HepG2 (cell line): ENCODE measurements around the gene VCP. TPM values are rescaled to one million over a fixed set of nuclear protein-coding genes. Genes with fewer than 3 reads are reported as not detected.

ENCODE experiments used
- ARHGAP35 ChIP-seq: sonication (generic); formaldehyde crosslinking; IDR thresholded peaks from 2 replicates; pipeline ENCODE4 v1.9.0; 2022; ENCODE audit warnings: mild to moderate bottlenecking, inconsistent platforms, moderate library complexity, missing genetic modification reagents, borderline replicate concordance
- BCL3 ChIP-seq: sonication (generic); formaldehyde crosslinking; IDR thresholded peaks from 2 replicates; pipeline ENCODE4 v1.5.1; 2020; ENCODE audit warnings: mild to moderate bottlenecking, missing genetic modification reagents, moderate library complexity
- CHD4 ChIP-seq: fragments of 200-600 bp; sonication (generic); IDR thresholded peaks from 2 replicates; pipeline ENCODE4 v1.7.0; 2017; ENCODE audit warnings: mild to moderate bottlenecking, low read length, borderline replicate concordance
- DNMT3B ChIP-seq: conservative IDR thresholded peaks from 2 replicates; pipeline ENCODE4 v1.6.1; 2016; ENCODE audit warnings: missing biosample characterization, control low read depth
- EZH2 ChIP-seq: conservative IDR thresholded peaks from 2 replicates; pipeline ENCODE4 v1.6.1; 2012; ENCODE audit warnings: mild to moderate bottlenecking, low read depth, low read length, moderate library complexity
- FIP1L1 ChIP-seq: fragments of 200-400 bp; formaldehyde crosslinking; IDR thresholded peaks from 2 replicates; pipeline ENCODE4 v1.6.1; 2018; ENCODE audit warnings: low read depth, mild to moderate bottlenecking, low read length, moderate library complexity, borderline replicate concordance; ENCODE audit not compliant: insufficient read depth
- FLYWCH1 ChIP-seq: sonication (generic); formaldehyde crosslinking; IDR thresholded peaks from 2 replicates; pipeline ENCODE4 v1.8.1; 2023; ENCODE audit warnings: mild to moderate bottlenecking, missing genetic modification reagents
- GATA4 ChIP-seq: sonication (generic); IDR thresholded peaks from 2 replicates; pipeline ENCODE4 v1.6.1; 2016; ENCODE audit warnings: antibody characterized with exemption, low read depth, borderline replicate concordance
- GZF1 ChIP-seq: sonication (generic); formaldehyde crosslinking; IDR thresholded peaks from 2 replicates; pipeline ENCODE4 v1.5.1; 2020; ENCODE audit warnings: mild to moderate bottlenecking, missing genetic modification reagents
- KLF13 ChIP-seq: sonication (generic); formaldehyde crosslinking; IDR thresholded peaks from 2 replicates; pipeline ENCODE4 v1.4.0; 2020; ENCODE audit warnings: mild to moderate bottlenecking, missing genetic modification reagents
- MTA1 ChIP-seq: sonication (generic); formaldehyde crosslinking; IDR thresholded peaks from 2 replicates; pipeline ENCODE4 v1.4.0; 2020; ENCODE audit warnings: missing genetic modification reagents, mild to moderate bottlenecking, borderline replicate concordance
- MYC ChIP-seq: sonication (generic); formaldehyde crosslinking; IDR thresholded peaks from 2 replicates; pipeline ENCODE4 v1.9.0; 2021; ENCODE audit warnings: missing genetic modification reagents, borderline replicate concordance
- NRL ChIP-seq: sonication (generic); formaldehyde crosslinking; IDR thresholded peaks from 2 replicates; pipeline ENCODE4 v1.5.0; 2020; ENCODE audit warnings: missing genetic modification reagents, mild to moderate bottlenecking, moderate library complexity, borderline replicate concordance
- PAF1 ChIP-seq: IDR thresholded peaks from 2 replicates; pipeline ENCODE4 v1.6.1; 2016; ENCODE audit warnings: missing genetic modification reagents, missing compliant biosample characterization
- SNAPC2 ChIP-seq: sonication (generic); formaldehyde crosslinking; IDR thresholded peaks from 2 replicates; pipeline ENCODE4 v1.8.1; 2022; ENCODE audit warnings: mild to moderate bottlenecking, missing genetic modification reagents
- SOX5 ChIP-seq: IDR thresholded peaks from 2 replicates; pipeline ENCODE4 v1.6.1; 2016; ENCODE audit warnings: borderline replicate concordance
- TEAD3 ChIP-seq: optimal IDR thresholded peaks from 2 replicates; pipeline ENCODE3; 2016; ENCODE audit warnings: borderline replicate concordance
- TSC22D2 ChIP-seq: sonication (generic); formaldehyde crosslinking; IDR thresholded peaks from 2 replicates; pipeline ENCODE4 v1.5.1; 2020; ENCODE audit warnings: missing genetic modification reagents, mild to moderate bottlenecking, borderline replicate concordance
- ZBTB20 ChIP-seq: sonication (generic); formaldehyde crosslinking; IDR thresholded peaks from 2 replicates; pipeline ENCODE4 v1.8.1; 2023; ENCODE audit warnings: missing genetic modification reagents, low read depth, mild to moderate bottlenecking, borderline replicate concordance
- ZC3H13 ChIP-seq: sonication (generic); formaldehyde crosslinking; IDR thresholded peaks from 2 replicates; pipeline ENCODE4 v1.8.1; 2023; ENCODE audit warnings: mild to moderate bottlenecking, missing genetic modification reagents, moderate library complexity
- ZNF121 ChIP-seq: sonication (generic); formaldehyde crosslinking; IDR thresholded peaks from 2 replicates; pipeline ENCODE4 v1.5.0; 2020; ENCODE audit warnings: mild to moderate bottlenecking, missing genetic modification reagents
- ZNF180 ChIP-seq: sonication (generic); formaldehyde crosslinking; IDR thresholded peaks from 2 replicates; pipeline ENCODE4 v1.4.0; 2020; ENCODE audit warnings: low read depth, missing genetic modification reagents, borderline replicate concordance
- ZNF20 ChIP-seq: sonication (generic); formaldehyde crosslinking; IDR thresholded peaks from 2 replicates; pipeline ENCODE4 v1.4.0; 2020; ENCODE audit warnings: mild to moderate bottlenecking, moderate library complexity, missing genetic modification reagents
- ZNF234 ChIP-seq: sonication (generic); formaldehyde crosslinking; conservative IDR thresholded peaks from 2 replicates; pipeline ENCODE4 v1.5.1; 2020; ENCODE audit warnings: mild to moderate bottlenecking, missing genetic modification reagents
- ZNF326 ChIP-seq: sonication (generic); formaldehyde crosslinking; IDR thresholded peaks from 2 replicates; pipeline ENCODE4 v1.4.0; 2020; ENCODE audit warnings: missing genetic modification reagents, borderline replicate concordance
- ZNF331 ChIP-seq: sonication (generic); formaldehyde crosslinking; IDR thresholded peaks from 2 replicates; pipeline ENCODE4 v1.4.0; 2020; ENCODE audit warnings: missing genetic modification reagents
- ZNF430 ChIP-seq: sonication (generic); formaldehyde crosslinking; IDR thresholded peaks from 2 replicates; pipeline ENCODE4 v1.9.0; 2021; ENCODE audit warnings: mild to moderate bottlenecking, missing genetic modification reagents
- ZNF441 ChIP-seq: sonication (generic); formaldehyde crosslinking; IDR thresholded peaks from 2 replicates; pipeline ENCODE4 v1.7.0; 2021; ENCODE audit warnings: missing genetic modification reagents, borderline replicate concordance
- ZNF607 ChIP-seq: sonication (generic); formaldehyde crosslinking; IDR thresholded peaks from 2 replicates; pipeline ENCODE4 v1.5.1; 2020; ENCODE audit warnings: missing genetic modification reagents, mild to moderate bottlenecking, borderline replicate concordance
- ZNF740 ChIP-seq: sonication (generic); formaldehyde crosslinking; IDR thresholded peaks from 2 replicates; pipeline ENCODE4 v1.4.0; 2020; ENCODE audit warnings: missing genetic modification reagents
- ZSCAN30 ChIP-seq: sonication (generic); formaldehyde crosslinking; IDR thresholded peaks from 2 replicates; pipeline ENCODE4 v1.5.0; 2020; ENCODE audit warnings: mild to moderate bottlenecking, missing genetic modification reagents
- polyA plus RNA-seq, 8 experiments: library from polyadenylated mRNA; depleted of rRNA in 3 of 8; stranded (reverse) in 7 of 8; unstranded in 1 of 8; fragments of >200 nt; fragmentation: Illumina TruSeq in 4 of 8; extraction: Trizol in 4 of 8; gene quantifications; 2 replicates each; pipeline versions ENCODE4 v1.2.1 to v1.2.3, GENCODE V29; 2011 to 2016; ENCODE audit warnings: low read depth in 4 of 8, missing spikeins in 1 of 8, mixed read lengths in 1 of 8; ENCODE audit not compliant: insufficient read depth in 1 of 8
- total RNA-seq, 5 experiments: library from RNA; depleted of rRNA; stranded (reverse); fragments of >200 nt; fragmentation: Illumina TruSeq; extraction: Trizol; gene quantifications; 2 replicates each; pipeline ENCODE4 v1.2.3, GENCODE V29; 2016; ENCODE audit warnings: low read depth in 1 of 5

VCP gene
- total and polyA plus RNA-seq, 2 of the 13 experiments (the other 11 are each of a cell fraction or from before 2014, with no cell fraction given), result 143 to 391 TPM

DNA sequence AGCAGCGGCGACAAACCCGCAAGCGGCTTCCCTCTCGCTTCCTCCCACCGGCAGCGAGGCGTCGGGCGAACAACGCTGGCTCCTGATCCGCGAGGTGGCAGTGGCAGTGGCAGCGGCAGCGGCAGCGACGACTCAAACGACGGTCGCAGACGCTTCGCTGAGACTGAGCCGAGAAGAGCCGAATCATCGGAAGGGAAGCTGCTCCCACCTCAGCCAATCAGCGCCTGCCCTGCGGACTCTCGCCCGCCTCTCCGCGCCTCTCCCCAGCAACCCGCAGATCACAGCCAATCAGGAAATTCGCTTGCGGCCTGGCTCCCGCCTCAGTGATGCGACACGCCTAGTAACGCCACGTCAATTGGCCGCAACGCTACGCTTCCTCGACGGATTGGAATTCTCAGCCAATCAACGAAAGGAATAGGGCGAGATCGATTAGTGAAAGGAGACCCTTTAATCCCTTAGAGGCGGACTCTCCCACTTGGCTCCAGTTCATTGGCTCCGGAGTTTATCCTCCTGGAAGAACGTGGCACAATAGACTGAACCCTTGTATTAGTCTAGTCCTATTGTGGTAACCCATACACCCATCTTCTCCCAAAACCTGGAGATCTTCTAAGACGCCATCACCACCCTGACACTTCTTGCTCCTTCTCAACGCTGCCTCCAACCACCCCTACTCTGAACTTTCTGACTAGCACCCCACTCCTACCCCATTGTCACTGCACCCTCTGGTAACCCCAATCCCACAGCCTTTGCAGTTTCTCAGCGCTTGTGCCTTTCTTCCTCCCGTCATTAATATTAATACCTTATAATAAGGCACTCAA is at the start of gene VCP (continued):
- TF ChIP-seq MYC (CRISPR knock-in tag), result 0 out of 2 replicates have a peak, but pooled peaks have one; percentile 2
- TF ChIP-seq PAF1 (CRISPR knock-in tag), result no peak
- peak; percentile 73; the same call in 1 of the 2 replicates for TF ChIP-seq DNMT3B
- TF ChIP-seq CHD4, result no peak
- no peak for TF ChIP-seq EZH2
- no peak for TF ChIP-seq FLYWCH1
- TF ChIP-seq ZNF326 (CRISPR knock-in tag), result no peak
- 0 out of 2 replicates have a peak, but pooled peaks have one; percentile 80 for TF ChIP-seq ZNF180 (CRISPR knock-in tag)
- no peak for TF ChIP-seq ZSCAN30 (CRISPR knock-in tag)
- no peak for TF ChIP-seq SOX5
- TF ChIP-seq MTA1 (CRISPR knock-in tag), result no peak; the same call in 1 of the 2 replicates
- TF ChIP-seq TSC22D2, result 0 out of 2 replicates have a peak, but pooled peaks have one; percentile 7
- TF ChIP-seq GATA4, result no peak
- TF ChIP-seq ZNF607, result no peak
- no peak; the same call in none of the 2 replicates for TF ChIP-seq ZNF331 (CRISPR knock-in tag)
- peak; percentile 25; the same call in 1 of the 2 replicates for TF ChIP-seq ZNF441
- TF ChIP-seq ARHGAP35 (CRISPR knock-in tag), result 0 out of 2 replicates have a peak, but pooled peaks have one; percentile 65
- no peak for TF ChIP-seq ZC3H13
- no peak for TF ChIP-seq GZF1
- TF ChIP-seq SNAPC2 (CRISPR knock-in tag), result no peak; the same call in 1 of the 2 replicates
- TF ChIP-seq ZNF20 (CRISPR knock-in tag), result no peak
- no peak for TF ChIP-seq ZNF121
- no peak for TF ChIP-seq BCL3
- peak; percentile 27 for TF ChIP-seq TEAD3 (CRISPR knock-in tag)
- no peak; the same call in 1 of the 2 replicates for TF ChIP-seq NRL (CRISPR knock-in tag)
- no peak for TF ChIP-seq ZNF430 (CRISPR knock-in tag)
- no peak for TF ChIP-seq ZNF234
- TF ChIP-seq FIP1L1, result no peak
- TF ChIP-seq ZBTB20 (CRISPR knock-in tag), result 0 out of 2 replicates have a peak, but pooled peaks have one; percentile 35
- 0 out of 2 replicates have a peak, but pooled peaks have one; percentile 33 for TF ChIP-seq ZNF740
- TF ChIP-seq KLF13 (CRISPR knock-in tag), result no peak
